Stimulated activated naive B cell treated with anti-CD40 and anti-IgM and Interleukin-4, amounts not matched to agents 10 μg/mL and 1 μg/mL and 100 μg/mL, for 72 hours (primary cell): Measurements from ENCODE around the gene TRIM64.
"Not testable (repeated sequence)": the region's sequence is repeated elsewhere in the genome, so short reads cannot be mapped to it uniquely, and the experiment has no call there.

Experiments used
- ATAC-seq, 2 donors: fragments of 150-1000 bp; cut with Tn5 transposase; replicated peaks; 2 replicates each; pipeline ENCODE4 v1.10.0; 2021; ENCODE audit warnings: moderate library complexity in 1 of 2
- DNase-seq: peaks from one replicate; pipeline ENCODE4 v3.0.0; 2021
- H3K27ac Mint-ChIP-seq: one replicate; pipeline ENCODE4 v1.8.0; 2022; ENCODE audit warnings: mild to moderate bottlenecking, mixed read lengths
- H3K27me3 Mint-ChIP-seq, 2 donors: one replicate each; pipeline ENCODE4 v1.8.0; 2022; ENCODE audit warnings: mixed read lengths in 2 of 2
- H3K36me3 Mint-ChIP-seq, 2 donors: one replicate each; pipeline ENCODE4 v1.8.0; 2022; ENCODE audit warnings: mixed read lengths in 2 of 2, mild to moderate bottlenecking in 1 of 2
- H3K4me1 Mint-ChIP-seq, 2 donors: one replicate each; pipeline ENCODE4 v1.8.0; 2022; ENCODE audit warnings: mixed read lengths in 2 of 2, mild to moderate bottlenecking in 1 of 2
- H3K4me3 Mint-ChIP-seq, 2 donors: one replicate each; pipeline ENCODE4 v1.8.0; 2022; ENCODE audit warnings: mild to moderate bottlenecking in 2 of 2, mixed read lengths in 2 of 2, moderate library complexity in 1 of 2
- H3K9me3 Mint-ChIP-seq, 2 donors: one replicate each; pipeline ENCODE4 v1.8.0; 2022; ENCODE audit warnings: mixed read lengths in 2 of 2, mild to moderate bottlenecking in 1 of 2

Gene TRIM64

GRCh38 chr11:89965737-89966136 is at the start of gene TRIM64:
Gene TRIM64, plus strand, starts transcription at chr11:89966037. Its CDS starts 2,467 bp downstream, at chr11:89968504.
- H3K4me3 Mint-ChIP-seq, ATAC-seq, DNase-seq, H3K9me3 Mint-ChIP-seq, H3K27me3 Mint-ChIP-seq, H3K36me3 Mint-ChIP-seq, H3K4me1 Mint-ChIP-seq, H3K27ac Mint-ChIP-seq: not testable (repeated sequence)

GRCh38 chr11:89922195-89922660 is 43.6 kb upstream of the TRIM64 start, which contains the start of gene TRIM49D1:
Gene TRIM49D1, minus strand, starts transcription at chr11:89922245. Its CDS starts 4,535 bp downstream, at chr11:89917710.
- no peak for DNase-seq
- H3K36me3 Mint-ChIP-seq, result no peaks in the 10 kb centered on the region
- no peak within 1 kb of the TSS for H3K27ac Mint-ChIP-seq
- ATAC-seq, result no peak
- no peaks in the 10 kb centered on the region for H3K9me3 Mint-ChIP-seq
- no peaks in the 10 kb centered on the region for H3K27me3 Mint-ChIP-seq
- no peaks in the 10 kb centered on the region for H3K4me1 Mint-ChIP-seq
- H3K4me3 Mint-ChIP-seq, result no peak within 1 kb of the TSS

- not testable (repeated sequence) for H3K9me3 Mint-ChIP-seq, ATAC-seq, H3K27ac Mint-ChIP-seq, DNase-seq, H3K4me3 Mint-ChIP-seq, H3K27me3 Mint-ChIP-seq, H3K4me1 Mint-ChIP-seq, H3K36me3 Mint-ChIP-seq
These were observed 42.1 kb upstream of the TRIM64 start, which contains the start of gene TRIM49D2 for GRCh38 chr11:89923764-89924163. Gene TRIM49D2, plus strand, starts transcription at chr11:89924064. Its CDS starts 2,698 bp downstream, at chr11:89926762.

GRCh38 chr11:89960833-89961232 is 5.0 kb upstream of the TRIM64 start:
- DNase-seq, ATAC-seq, H3K27ac Mint-ChIP-seq, H3K9me3 Mint-ChIP-seq, H3K4me3 Mint-ChIP-seq, H3K4me1 Mint-ChIP-seq, H3K27me3 Mint-ChIP-seq, H3K36me3 Mint-ChIP-seq: not testable (repeated sequence)
